Esophagus muscularis mucosa (tissue), 4 donors: ENCODE measurements around the gene CAMSAP1. TPM values are rescaled to one million over a fixed set of nuclear protein-coding genes. Genes with fewer than 3 reads are reported as not detected.

Experiments
- DNase-seq: peaks from one replicate; pipeline ENCODE4 v3.0.0-alpha.2; 2017; ENCODE audit errors: extremely low spot score
- H3K27ac ChIP-seq, 4 donors: fragments of 200-600 bp; sonication (generic); replicated peaks in 1 of 4; 1 replicate in 3 of 4; 2 replicates in 1 of 4; pipeline ENCODE4 v1.5.1; 2016 to 2019; ENCODE audit warnings: mild to moderate bottlenecking in 1 of 4
- H3K27me3 ChIP-seq, 4 donors: fragments of 200-600 bp; sonication (generic); one replicate each; pipeline versions ENCODE4 v1.5.1 to v1.6.0; 2016 to 2019
- H3K36me3 ChIP-seq, 4 donors: fragments of 200-600 bp; sonication (generic); one replicate each; pipeline ENCODE4 v1.5.1; 2016 to 2019
- H3K4me1 ChIP-seq, 4 donors: fragments of 200-600 bp; sonication (generic); one replicate each; pipeline ENCODE4 v1.5.1; 2016 to 2019
- H3K4me3 ChIP-seq, 4 donors: fragments of 200-600 bp; sonication (generic); 1 replicate in 2 of 4; 2 replicates in 2 of 4; pipeline ENCODE4 v1.5.1; 2016 to 2019; ENCODE audit warnings: mild to moderate bottlenecking in 4 of 4, moderate library complexity in 1 of 4
- H3K9me3 ChIP-seq, 4 donors: fragments of 200-600 bp; sonication (generic); 1 replicate in 3 of 4; 2 replicates in 1 of 4; pipeline ENCODE4 v1.5.1; 2016 to 2019
- CTCF ChIP-seq, 3 experiments: fragments of 200-600 bp in 2 of 3; fragments of 450-650 bp in 1 of 3; sonication (generic) in 2 of 3; IDR thresholded peaks; one replicate each; pipeline ENCODE4 v1.5.1; 2017 to 2019; ENCODE audit warnings: antibody characterized with exemption in 3 of 3, mild to moderate bottlenecking in 2 of 3, moderate library complexity in 1 of 3
- EP300 ChIP-seq: sonication (generic); formaldehyde crosslinking; IDR thresholded peaks from one replicate; pipeline ENCODE4 v1.6.1; 2017; ENCODE audit warnings: antibody characterized with exemption
- POLR2A ChIP-seq: fragments of 450-650 bp; IDR thresholded peaks from one replicate; pipeline ENCODE4 v1.6.1; 2017; ENCODE audit warnings: antibody characterized with exemption, moderate library complexity, mild to moderate bottlenecking, low read depth
- POLR2AphosphoS5 ChIP-seq, 2 donors: sonication (generic); formaldehyde crosslinking; IDR thresholded peaks; one replicate each; pipeline ENCODE4 v1.6.1; 2017; ENCODE audit warnings: antibody characterized with exemption in 2 of 2
- WGBS: methylation state at CpG from one replicate; pipeline ENCODE4 v1.1.5; 2018; 5-methylcytosine and 5-hydroxymethylcytosine counted together
- intact Hi-C: fragments of 100-400 bp; cut with DNase I; formaldehyde crosslinking; loops from one replicate; pipeline ENCODE4 v1.15.1; 2023
- total RNA-seq, 4 donors: library from RNA; depleted of rRNA; stranded (reverse); fragments of >200 nt; gene quantifications; one replicate each; pipeline versions ENCODE4 v1.1.0 to v1.2.1, GENCODE V29; 2016

CAMSAP1 gene
- total RNA-seq, 4 donors from 2014 or later: 21.0 to 52.7 (median 30.5) TPM

DNA sequence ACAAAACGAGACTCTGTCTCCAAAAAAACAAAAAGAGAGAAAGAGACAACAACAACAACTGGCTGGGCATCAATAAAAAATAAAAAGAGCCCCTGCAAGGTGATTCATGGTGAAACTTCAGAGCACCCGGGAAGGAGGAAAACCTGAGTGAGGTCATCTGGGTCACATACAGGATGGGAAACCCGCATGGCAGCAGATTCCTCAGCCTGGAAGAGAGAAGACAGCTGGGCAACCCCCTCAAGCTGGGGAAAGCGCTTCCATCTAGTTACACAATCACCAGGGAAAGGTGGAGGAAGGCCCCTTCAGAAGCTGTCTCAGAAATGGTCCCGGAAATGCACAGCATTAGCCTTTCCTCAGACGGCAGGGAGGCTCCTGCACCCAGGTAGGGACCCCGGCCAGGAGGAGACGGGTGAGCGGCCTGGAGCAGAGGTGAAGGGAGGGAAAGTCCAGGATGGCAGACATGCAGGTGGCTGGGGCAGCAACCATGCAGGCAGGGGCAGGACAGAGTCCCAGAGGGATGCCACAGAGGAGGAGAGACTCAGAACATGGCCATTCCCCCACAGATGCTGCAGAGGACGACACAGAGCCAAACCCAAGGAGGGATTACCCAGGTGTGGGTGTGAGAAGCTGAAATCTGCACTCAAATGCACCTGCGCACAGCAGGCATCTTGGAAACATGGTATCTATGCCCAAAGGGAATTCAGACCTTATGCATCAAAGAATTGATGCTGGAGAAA is 29.4 kb downstream of the CAMSAP1 start:
- WGBS: 75% methylated on average over 10 of the region's 11 CpGs
- Histone ChIP-seq H3K4me1 (peaks cover 0 to 7% (median 1%) of the 10 kb centered on the region in 4 donors), H3K27ac (no peak overlapping the region), H3K36me3 (peaks cover 0 to 37% (median 16%) of the 10 kb centered on the region in 4 donors), H3K4me3 (no peak overlapping the region), H3K27me3 (no peaks in the 10 kb centered on the region), H3K9me3 (no peaks in the 10 kb centered on the region)
- DNase-seq: no peak
- intact Hi-C loops: no loop called here
- no peak for TF ChIP-seq POLR2A
- TF ChIP-seq POLR2AphosphoS5 (IDR thresholded peaks at IDR 0.05): no peak
- no peak for TF ChIP-seq CTCF (IDR thresholded peaks at IDR 0.05)
- TF ChIP-seq EP300: no peak

DNA sequence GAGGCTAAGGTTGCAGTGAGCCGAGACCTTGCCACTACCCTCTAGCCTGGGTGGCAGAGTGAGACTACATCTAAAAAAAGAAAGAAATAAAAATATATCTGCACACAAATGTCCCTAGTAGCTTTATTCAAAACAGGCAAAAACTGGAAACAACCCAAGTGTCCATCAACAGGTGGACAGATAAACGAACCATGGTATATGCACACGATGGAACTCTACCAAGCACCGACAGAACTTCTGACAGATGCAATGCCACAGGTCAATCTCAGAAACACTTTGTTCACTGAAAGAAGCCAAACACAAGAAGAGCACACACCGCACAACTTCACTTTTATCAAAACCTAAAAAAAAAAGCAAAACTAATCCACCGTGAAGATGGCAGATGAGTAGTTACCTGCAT is 30.4 kb downstream of the CAMSAP1 start:
- WGBS: 77% methylated on average over 6 of the region's 6 CpGs
- TF ChIP-seq POLR2A: no peak
- TF ChIP-seq POLR2AphosphoS5 (IDR thresholded peaks at IDR 0.05): no peak
- TF ChIP-seq EP300: no peak
- TF ChIP-seq CTCF (IDR thresholded peaks at IDR 0.05): no peak
- no peaks in the 10 kb centered on the region for H3K9me3 ChIP-seq
- no peak for DNase-seq
- no peak overlapping the region for H3K4me3 ChIP-seq
- H3K4me1 ChIP-seq: peaks cover 0 to 6% (median 1%) of the 10 kb centered on the region in 4 donors
- H3K27ac ChIP-seq: no peak overlapping the region
- peaks cover 0 to 29% (median 12%) of the 10 kb centered on the region in 4 donors for H3K36me3 ChIP-seq
- intact Hi-C loops: no loop called here
- no peaks in the 10 kb centered on the region for H3K27me3 ChIP-seq

DNA sequence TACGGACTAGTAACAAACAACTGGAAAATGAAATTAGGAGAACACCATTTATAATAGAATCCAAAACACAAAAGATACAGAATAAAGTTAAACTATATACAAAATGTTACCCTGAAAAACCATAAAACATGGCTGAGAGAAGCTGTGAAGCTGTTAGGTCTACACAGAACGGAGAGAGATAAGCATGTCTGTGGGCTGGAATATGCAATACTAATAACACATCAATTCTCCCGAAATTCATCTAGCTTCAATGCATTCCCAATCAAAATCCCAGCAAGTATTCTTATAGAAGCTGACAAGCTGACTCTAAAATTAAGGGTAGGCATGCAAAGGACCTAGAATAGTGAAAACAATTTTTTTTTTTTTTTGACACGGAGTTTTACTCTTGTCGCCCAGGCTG is 32.5 kb downstream of the CAMSAP1 start:
- 93% methylated on average over 5 of the region's 5 CpGs for WGBS

GRCh38 chr9:135869909-135870308 is 37.4 kb downstream of the CAMSAP1 start:
- H3K27me3 ChIP-seq: no peaks in the 10 kb centered on the region
- H3K9me3 ChIP-seq: no peaks in the 10 kb centered on the region
- H3K4me1 ChIP-seq: peaks cover 0 to 2% (median 0%) of the 10 kb centered on the region in 4 donors
- no peak overlapping the region for H3K27ac ChIP-seq
- peaks cover 0 to 13% (median 4%) of the 10 kb centered on the region in 4 donors for H3K36me3 ChIP-seq
- WGBS: 93% methylated on average over 3 of the region's 3 CpGs
- TF ChIP-seq POLR2A: no peak
- no peak for TF ChIP-seq EP300
- no peak for TF ChIP-seq CTCF (IDR thresholded peaks at IDR 0.05)
- TF ChIP-seq POLR2AphosphoS5 (IDR thresholded peaks at IDR 0.05): no peak
- DNase-seq: no peak
- no peak overlapping the region for H3K4me3 ChIP-seq
- intact Hi-C loops: loop anchor here (5.0 to 10.0 kb wide), 2 partner anchors 85 to 252 kb away; no protein-coding TSS in a partner anchor

More for the DNA sequence above, 32.5 kb downstream of the CAMSAP1 start:
- DNase-seq: no peak
- no peak overlapping the region for H3K27ac ChIP-seq
- H3K27me3 ChIP-seq: no peaks in the 10 kb centered on the region
- intact Hi-C loops: no loop called here
- H3K9me3 ChIP-seq: no peaks in the 10 kb centered on the region
- no peak overlapping the region for H3K4me3 ChIP-seq
- H3K36me3 ChIP-seq: peaks cover 0 to 10% (median 0%) of the 10 kb centered on the region in 4 donors
- TF ChIP-seq POLR2A (no peak), POLR2AphosphoS5 (IDR thresholded peaks at IDR 0.05) (no peak), CTCF (IDR thresholded peaks at IDR 0.05) (no peak), EP300 (no peak)
- H3K4me1 ChIP-seq: peaks cover 0 to 6% (median 1%) of the 10 kb centered on the region in 4 donors
